OCI-LY1 (cell line): ENCODE data around the gene PDE4C.

Experiments used
- H2AFZ ChIP-seq: fragments of 200-600 bp; sonication (generic), shearing (Covaris generic); 2 replicates; pipeline ENCODE4 v1.6.0; 2014; ENCODE audit warnings: antibody characterized with exemption, mild to moderate bottlenecking, low read length
- H3F3A ChIP-seq: fragments of 200-600 bp; sonication (generic), shearing (Covaris generic); 2 replicates; pipeline ENCODE4 v1.6.0; 2014; ENCODE audit warnings: mild to moderate bottlenecking, antibody characterized with exemption, low read length, moderate library complexity; ENCODE audit not compliant: insufficient read depth
- H3K27ac ChIP-seq: fragments of 200-600 bp; sonication (generic); 2 replicates; pipeline ENCODE4 v1.5.1; 2014; ENCODE audit warnings: low read length, mixed run types, mild to moderate bottlenecking, low read depth; ENCODE audit not compliant: poor library complexity, severe bottlenecking
- H3K27me3 ChIP-seq: fragments of 200-600 bp; sonication (generic); 2 replicates; pipeline ENCODE4 v1.6.0; 2014; ENCODE audit warnings: antibody characterized with exemption, mild to moderate bottlenecking, low read length, moderate library complexity; ENCODE audit not compliant: insufficient read depth
- H3K36me3 ChIP-seq: fragments of 200-600 bp; sonication (generic); 2 replicates; pipeline ENCODE4 v1.6.1; 2014; ENCODE audit warnings: mild to moderate bottlenecking, antibody characterized with exemption, low read length, moderate library complexity, mixed read lengths; ENCODE audit not compliant: insufficient read depth
- H3K4me1 ChIP-seq: fragments of 200-600 bp; sonication (generic); 2 replicates; pipeline ENCODE4 v1.5.1; 2014; ENCODE audit warnings: mild to moderate bottlenecking, low read length, moderate library complexity; ENCODE audit not compliant: insufficient read depth, severe bottlenecking
- H3K4me2 ChIP-seq: fragments of 200-600 bp; sonication (generic), shearing (Covaris generic); 2 replicates; pipeline ENCODE4 v1.6.1; 2014; ENCODE audit warnings: low read length
- H3K4me3 ChIP-seq: fragments of 200-600 bp; sonication (generic); 2 replicates; pipeline ENCODE4 v1.5.1; 2014; ENCODE audit warnings: low read length, low read depth, mild to moderate bottlenecking, mixed read lengths; ENCODE audit not compliant: poor library complexity, severe bottlenecking
- H3K79me2 ChIP-seq: fragments of 200-600 bp; shearing (Covaris generic); 2 replicates; pipeline ENCODE4 v1.6.1; 2016; ENCODE audit warnings: mixed run types, low read length, mixed read lengths; ENCODE audit not compliant: insufficient read depth
- H3K9ac ChIP-seq: fragments of 200-600 bp; sonication (generic), shearing (Covaris generic); 2 replicates; pipeline ENCODE4 v1.6.1; 2014; ENCODE audit warnings: mild to moderate bottlenecking, low read length, mixed read lengths
- H3K9me2 ChIP-seq: fragments of 200-600 bp; sonication (generic), shearing (Covaris generic); 2 replicates; pipeline ENCODE4 v1.6.1; 2014; ENCODE audit warnings: low read depth, mild to moderate bottlenecking, low read length, mixed read lengths
- H3K9me3 ChIP-seq: fragments of 200-600 bp; shearing (Covaris generic); 2 replicates; pipeline ENCODE4 v1.6.1; 2014; ENCODE audit warnings: low read length, mixed read lengths
- H4K20me1 ChIP-seq: fragments of 200-600 bp; sonication (generic), shearing (Covaris generic); 2 replicates; pipeline ENCODE4 v1.6.0; 2016; ENCODE audit warnings: mild to moderate bottlenecking, low read length; ENCODE audit not compliant: insufficient read depth
- CTCF ChIP-seq: fragments of 200-600 bp; sonication (generic), shearing (Covaris generic); IDR thresholded peaks from 2 replicates; pipeline ENCODE4 v1.5.1; 2017; ENCODE audit warnings: mild to moderate bottlenecking, antibody characterized with exemption, low read length, moderate library complexity, mixed read lengths
- EZH2 ChIP-seq: fragments of 200-600 bp; sonication (generic), shearing (Covaris generic); IDR thresholded peaks from 2 replicates; pipeline ENCODE4 v1.8.0; 2017; ENCODE audit warnings: borderline replicate concordance, mixed run types, mild to moderate bottlenecking, antibody characterized with exemption, low read length, moderate library complexity, mixed read lengths

Gene PDE4C

GRCh38 chr19:18273561-18274218 lies 47.5 kb upstream of the PDE4C start:
- Histone ChIP-seq H3K9me2 (no peaks in the 10 kb centered on the region), H3K36me3 (peaks cover 2% of the 10 kb centered on the region; the same call in 1 of the 2 replicates), H3F3A (no peaks in the 10 kb centered on the region), H3K79me2 (no peaks in the 10 kb centered on the region), H3K4me3 (no peak overlapping the region), H3K27ac (no peak overlapping the region), H4K20me1 (no peaks in the 10 kb centered on the region), H3K9me3 (no peaks in the 10 kb centered on the region), H3K27me3 (no peaks in the 10 kb centered on the region), H2AFZ (no peak overlapping the region), H3K9ac (no peak overlapping the region), H3K4me2 (no peak overlapping the region), H3K4me1 (peaks cover 5% of the 10 kb centered on the region)
- TF ChIP-seq CTCF, result no peak
- TF ChIP-seq EZH2, result no peak

- Histone ChIP-seq H4K20me1 (no peaks in the 10 kb centered on the region), H3K9ac (no peak overlapping the region), H3F3A (no peaks in the 10 kb centered on the region), H3K4me2 (no peak overlapping the region), H3K9me3 (no peaks in the 10 kb centered on the region), H3K4me3 (no peak overlapping the region), H3K27ac (no peak overlapping the region), H3K4me1 (no peaks in the 10 kb centered on the region), H2AFZ (no peak overlapping the region), H3K79me2 (no peaks in the 10 kb centered on the region), H3K36me3 (no peaks in the 10 kb centered on the region), H3K9me2 (no peaks in the 10 kb centered on the region), H3K27me3 (no peaks in the 10 kb centered on the region; the same call in 1 of the 2 replicates)
- no peak for TF ChIP-seq CTCF
- TF ChIP-seq EZH2, result no peak
Observed at GRCh38 chr19:18271433-18271841, 45.2 kb upstream of the PDE4C start.

GRCh38 chr19:18270326-18270725 lies 44.1 kb upstream of the PDE4C start:
- Histone ChIP-seq H3K4me3 (no peak overlapping the region), H3K4me1 (no peaks in the 10 kb centered on the region), H3K9ac (no peak overlapping the region), H3K9me3 (no peaks in the 10 kb centered on the region), H3K36me3 (no peaks in the 10 kb centered on the region), H3K9me2 (no peaks in the 10 kb centered on the region), H3K27me3 (no peaks in the 10 kb centered on the region; the same call in 1 of the 2 replicates), H3K27ac (no peak overlapping the region), H3K79me2 (no peaks in the 10 kb centered on the region), H3F3A (no peaks in the 10 kb centered on the region), H4K20me1 (no peaks in the 10 kb centered on the region), H2AFZ (no peak overlapping the region), H3K4me2 (no peak overlapping the region)
- TF ChIP-seq EZH2 (no peak), CTCF (no peak)
